CMK (cell line): Measurements from ENCODE around the gene TSPAN9.

Source experiments
- DNase-seq: peaks from one replicate; pipeline ENCODE4 v3.0.0-alpha.2; 2010; ENCODE audit warnings: low read depth

Gene TSPAN9

GRCh38 chr12:3099146-3099545 lies 22.0 kb downstream of the TSPAN9 start:
- no peak for DNase-seq

- no peak for DNase-seq
Measured at GRCh38 chr12:3101309-3102024, 24.3 kb downstream of the TSPAN9 start.

GRCh38 chr12:3102771-3103410 lies 25.7 kb downstream of the TSPAN9 start:
- no peak for DNase-seq

GRCh38 chr12:3103806-3104205 lies 26.6 kb downstream of the TSPAN9 start:
- DNase-seq, result no peak

GRCh38 chr12:3105690-3106479 lies 28.7 kb downstream of the TSPAN9 start:
- no peak for DNase-seq

- no peak for DNase-seq
Measured at GRCh38 chr12:3106579-3106978, 29.4 kb downstream of the TSPAN9 start.

GRCh38 chr12:3107071-3107583 lies 29.9 kb downstream of the TSPAN9 start:
- DNase-seq, result no peak

- DNase-seq, result no peak
Measured at GRCh38 chr12:3107954-3108353, 30.8 kb downstream of the TSPAN9 start.

- DNase-seq, result no peak
Measured at GRCh38 chr12:3110578-3110977, 33.4 kb downstream of the TSPAN9 start.

GRCh38 chr12:3113671-3114325 lies 36.6 kb downstream of the TSPAN9 start:
- no peak for DNase-seq

GRCh38 chr12:3114671-3115070 lies 37.5 kb downstream of the TSPAN9 start:
- DNase-seq, result no peak

GRCh38 chr12:3115078-3115477 lies 37.9 kb downstream of the TSPAN9 start:
- DNase-seq, result no peak

- DNase-seq, result no peak
Measured at GRCh38 chr12:3116106-3116844, 39.1 kb downstream of the TSPAN9 start.

- no peak for DNase-seq
Measured at GRCh38 chr12:3117144-3117581, 40.0 kb downstream of the TSPAN9 start.

GRCh38 chr12:3117591-3118015 lies 40.4 kb downstream of the TSPAN9 start:
- DNase-seq, result no peak

- DNase-seq, result no peak
Measured at GRCh38 chr12:3119192-3119755, 42.1 kb downstream of the TSPAN9 start.

- no peak for DNase-seq
Measured at GRCh38 chr12:3119756-3120601, 42.8 kb downstream of the TSPAN9 start.

GRCh38 chr12:3120701-3121100 lies 43.5 kb downstream of the TSPAN9 start:
- DNase-seq, result no peak

- DNase-seq, result peak; percentile 64
Measured at GRCh38 chr12:3122841-3123678, 45.9 kb downstream of the TSPAN9 start.
